Measurements from ENCODE around the gene TMEM170B. TPM values are rescaled to one million over a fixed set of nuclear protein-coding genes. Genes with fewer than 3 reads are reported as not detected.

Gene TMEM170B
- total RNA-seq, 1 donor from 2014 or later, result 19.7 TPM

- Histone ChIP-seq H4K20me1 (ENCODE audit: low read depth) (peaks cover 18% of the 10 kb centered on the region), H3K9me3 (ENCODE audit: low read depth) (no peaks in the 10 kb centered on the region), H3K4me1 (peaks cover 12% of the 10 kb centered on the region), H2AFZ (replicated peaks) (no peak overlapping the region), H3F3A (ENCODE audit: low read depth) (peaks cover 15% of the 10 kb centered on the region), H3K4me3 (no peak overlapping the region), H3K27ac (no peak overlapping the region), H3K79me2 (ENCODE audit: low read depth) (peaks cover 25% of the 10 kb centered on the region), H3K36me3 (no peaks in the 10 kb centered on the region), H3K9ac (no peak overlapping the region), H3K4me2 (no peak overlapping the region), H3K27me3 (peaks cover 44% of the 10 kb centered on the region)
- peak overlapping the region; percentile 89 for H3K4me3 Mint-ChIP-seq
- peaks cover 4% of the 10 kb centered on the region for H3K27me3 Mint-ChIP-seq (ENCODE audit: insufficient read depth, low read depth)
- H3K9me3 Mint-ChIP-seq, result no peaks in the 10 kb centered on the region
- DNase-seq (ENCODE audit: low spot score), result no peak
- no peak overlapping the region for H3K27ac Mint-ChIP-seq
- H3K36me3 Mint-ChIP-seq, result no peaks in the 10 kb centered on the region
- peaks cover 21% of the 10 kb centered on the region for H3K4me1 Mint-ChIP-seq
- TF ChIP-seq EZH2 (IDR thresholded peaks at IDR 0.05), result no peak
- no peak for TF ChIP-seq CTCF (IDR thresholded peaks at IDR 0.05)
- TF ChIP-seq EZH2phosphoT487 (IDR thresholded peaks at IDR 0.05), result no peak
These were observed 1.7 kb upstream of the TMEM170B start for GRCh38 chr6:11535801-11536230.

- peaks cover 23% of the 10 kb centered on the region for H4K20me1 ChIP-seq (ENCODE audit: low read depth)
- H3K4me3 ChIP-seq, result peak overlapping the region; percentile 96
- no peak overlapping the region for H3K9ac ChIP-seq
- peak overlapping the region; percentile 46 for H2AFZ ChIP-seq (replicated peaks)
- peaks cover 33% of the 10 kb centered on the region for H3K79me2 ChIP-seq (ENCODE audit: low read depth)
- H3K27ac Mint-ChIP-seq, result peak overlapping the region; percentile 47
- H3K4me1 Mint-ChIP-seq, result peaks cover 24% of the 10 kb centered on the region
- peaks cover 15% of the 10 kb centered on the region for H3F3A ChIP-seq (ENCODE audit: low read depth)
- H3K27ac ChIP-seq, result no peak overlapping the region
- H3K4me3 Mint-ChIP-seq, result peak overlapping the region; percentile 89
- H3K27me3 ChIP-seq, result peaks cover 44% of the 10 kb centered on the region
- H3K4me2 ChIP-seq, result peak overlapping the region; percentile 93
- H3K27me3 Mint-ChIP-seq (ENCODE audit: insufficient read depth, low read depth), result peaks cover 4% of the 10 kb centered on the region
- peaks cover 5% of the 10 kb centered on the region for H3K36me3 Mint-ChIP-seq
- peaks cover 12% of the 10 kb centered on the region for H3K4me1 ChIP-seq
- TF ChIP-seq EZH2 (IDR thresholded peaks at IDR 0.05) (no peak), CTCF (IDR thresholded peaks at IDR 0.05) (no peak), EZH2phosphoT487 (IDR thresholded peaks at IDR 0.05) (no peak)
- no peaks in the 10 kb centered on the region for H3K36me3 ChIP-seq
- H3K9me3 Mint-ChIP-seq, result no peaks in the 10 kb centered on the region
- peak; percentile 45 for DNase-seq (ENCODE audit: low spot score)
- no peaks in the 10 kb centered on the region for H3K9me3 ChIP-seq (ENCODE audit: low read depth)
These were observed 754 bp upstream of the TMEM170B start for GRCh38 chr6:11536795-11537194.

GRCh38 chr6:11538052-11538818 lies 686 bp downstream of the TMEM170B start:
- H3K27me3 Mint-ChIP-seq (ENCODE audit: insufficient read depth, low read depth), result peaks cover 4% of the 10 kb centered on the region
- no peaks in the 10 kb centered on the region for H3K9me3 ChIP-seq (ENCODE audit: low read depth)
- no peak overlapping the region for H3K27ac ChIP-seq
- peak overlapping the region; percentile 96 for H3K4me3 ChIP-seq
- H3K27me3 ChIP-seq, result peaks cover 44% of the 10 kb centered on the region
- peaks cover 27% of the 10 kb centered on the region for H3K4me1 Mint-ChIP-seq
- peaks cover 5% of the 10 kb centered on the region for H3K36me3 Mint-ChIP-seq
- H2AFZ ChIP-seq (replicated peaks), result peak overlapping the region; percentile 96
- H3K79me2 ChIP-seq (ENCODE audit: low read depth), result peaks cover 45% of the 10 kb centered on the region
- peak; percentile 73 for DNase-seq (ENCODE audit: low spot score)
- H3K27ac Mint-ChIP-seq, result no peak overlapping the region
- peaks cover 12% of the 10 kb centered on the region for H3K4me1 ChIP-seq
- peaks cover 15% of the 10 kb centered on the region for H3F3A ChIP-seq (ENCODE audit: low read depth)
- peaks cover 23% of the 10 kb centered on the region for H4K20me1 ChIP-seq (ENCODE audit: low read depth)
- no peak for TF ChIP-seq EZH2phosphoT487 (IDR thresholded peaks at IDR 0.05)
- H3K4me3 Mint-ChIP-seq, result peak overlapping the region; percentile 87
- H3K9me3 Mint-ChIP-seq, result no peaks in the 10 kb centered on the region
- H3K36me3 ChIP-seq, result no peaks in the 10 kb centered on the region
- H3K9ac ChIP-seq, result peak overlapping the region; percentile 45
- peak overlapping the region; percentile 93 for H3K4me2 ChIP-seq

Measured in neural progenitor cell (in vitro differentiated cells).